Panc1 (cell line): ENCODE measurements around the gene ZBTB37. TPM values are rescaled to one million over a fixed set of nuclear protein-coding genes. Genes with fewer than 3 reads are reported as not detected.

Experiments used
- ATAC-seq: fragments of 200-7000 bp; cut with Tn5 transposase; 2 replicates; pipeline ENCODE4 v1.9.1; 2020; ENCODE audit warnings: mild to moderate bottlenecking, moderate library complexity
- BruUV-seq: library from RNA; stranded (reverse); fragments of 400-500 nt; replicated peaks from 2 replicates; lab custom pipeline; 2021; lab: Mats Ljungman, UMichigan
- CTCF ChIA-PET: fragments of 300-600 bp; sonication (Branson Sonifier 250); formaldehyde crosslinking; loops from one replicate; lab custom pipeline; 2022; ENCODE audit warnings: antibody characterized with exemption; lab: Charles Lee
- POLR2A ChIA-PET: fragments of 300-600 bp; sonication (Branson Sonifier 250); formaldehyde crosslinking; loops from one replicate; lab custom pipeline; 2022; ENCODE audit warnings: antibody characterized with exemption; lab: Charles Lee
- DNase-seq: peaks from one replicate; pipeline ENCODE4 v3.0.0-alpha.2; 2010; ENCODE audit warnings: low read depth, low spot score
- H3K27ac ChIP-seq: 2 replicates; pipeline ENCODE4 v1.5.1; 2011; ENCODE audit warnings: mild to moderate bottlenecking, low read length, inconsistent platforms
- H3K27me3 ChIP-seq: fragments of 200-500 bp; sonication (Bioruptor generic); 2 replicates; pipeline ENCODE4 v1.6.0; 2014; ENCODE audit warnings: low read length, inconsistent platforms; ENCODE audit not compliant: control insufficient read depth, insufficient read depth
- H3K36me3 ChIP-seq: fragments of 200-500 bp; sonication (Bioruptor generic); 2 replicates; pipeline ENCODE4 v1.5.1; 2014; ENCODE audit warnings: inconsistent platforms, mild to moderate bottlenecking, low read length, moderate library complexity; ENCODE audit not compliant: control insufficient read depth, insufficient read depth
- H3K4me1 ChIP-seq: 2 replicates; pipeline ENCODE4 v1.5.1; 2011; ENCODE audit warnings: inconsistent platforms, mild to moderate bottlenecking, low read length, moderate library complexity; ENCODE audit not compliant: control insufficient read depth, insufficient read depth
- H3K4me3 ChIP-seq, 2 experiments: 2 replicates each; pipeline ENCODE4 v1.5.1; 2011 to 2012; ENCODE audit warnings: low read depth in 2 of 2, low read length in 2 of 2, mild to moderate bottlenecking in 2 of 2, inconsistent platforms in 1 of 2, moderate library complexity in 1 of 2
- H3K9me3 ChIP-seq: fragments of 200-500 bp; sonication (Bioruptor generic); 2 replicates; pipeline ENCODE4 v1.5.1; 2014; ENCODE audit warnings: low read depth, mild to moderate bottlenecking, inconsistent platforms, low read length, moderate library complexity; ENCODE audit not compliant: control insufficient read depth, insufficient read depth
- CTCF ChIP-seq: fragments of 450-650 bp; IDR thresholded peaks from 2 replicates; pipeline ENCODE4 v1.5.1; 2017; ENCODE audit warnings: mild to moderate bottlenecking
- POLR2AphosphoS5 ChIP-seq: IDR thresholded peaks from 2 replicates; pipeline ENCODE4 v1.6.1; 2012; ENCODE audit warnings: mild to moderate bottlenecking, low read depth, low read length, moderate library complexity
- REST ChIP-seq, 2 experiments: IDR thresholded peaks; 2 replicates each; pipeline ENCODE4 v1.6.1; 2011 to 2012; ENCODE audit warnings: low read depth in 2 of 2, control low read depth in 1 of 2, low read length in 1 of 2, mild to moderate bottlenecking in 1 of 2, moderate library complexity in 1 of 2; ENCODE audit not compliant: insufficient read depth in 1 of 2
- SIN3A ChIP-seq: IDR thresholded peaks from 2 replicates; pipeline ENCODE4 v1.6.1; 2012; ENCODE audit warnings: low read depth, mild to moderate bottlenecking, low read length, moderate library complexity, borderline replicate concordance; ENCODE audit not compliant: insufficient read depth
- TCF7L2 ChIP-seq: IDR thresholded peaks from 2 replicates; pipeline ENCODE4 v1.6.1; 2011; ENCODE audit warnings: mild to moderate bottlenecking, low read depth, low read length, inconsistent platforms
- in situ Hi-C: cut with HindIII; loops from 2 replicates; pipeline ENCODE4 v1.10.0; 2016; ENCODE audit warnings: low sequenced_read_pairs, low pct_unique_long_range_greater_than_20kb
- intact Hi-C: fragments of 100-400 bp; cut with micrococcal nuclease; formaldehyde crosslinking; loops from one replicate; pipeline ENCODE4 v1.10.0; 2022; ENCODE audit not compliant: unreplicated experiment
- total RNA-seq: library from RNA; stranded (reverse); gene quantifications from one replicate; pipeline ENCODE4 v1.2.1, GENCODE V29; 2021; ENCODE audit not compliant: unreplicated experiment

ZBTB37 gene
- total RNA-seq, 1 experiment from 2014 or later: 11.6 TPM

GRCh38 chr1:173856014-173856413, 12.2 kb upstream of the ZBTB37 start:
- H3K27me3 ChIP-seq: no peaks in the 10 kb centered on the region
- CTCF ChIA-PET: no interaction called here
- no TSS peak for BruUV-seq
- ATAC-seq: no peak
- DNase-seq: no peak
- peaks cover 24% of the 10 kb centered on the region for H3K36me3 ChIP-seq
- in situ Hi-C loops (no loop called here), intact Hi-C loops (no loop called here)
- TF ChIP-seq REST (IDR thresholded peaks at IDR 0.05; ENCODE audit: insufficient read depth in 1 of 2, low read depth in 2 of 2, low read length in 1 of 2): no peak
- no peak for TF ChIP-seq TCF7L2
- no peak for TF ChIP-seq CTCF
- no peak for TF ChIP-seq SIN3A
- POLR2A ChIA-PET: no interaction called here
- no peak overlapping the region for H3K4me3 ChIP-seq
- no peaks in the 10 kb centered on the region for H3K9me3 ChIP-seq
- no peaks in the 10 kb centered on the region for H3K4me1 ChIP-seq
- H3K27ac ChIP-seq: no peak overlapping the region

- in situ Hi-C loops: no loop called here
Measured at GRCh38 chr1:173856903-173857302, 11.3 kb upstream of the ZBTB37 start.

More at GRCh38 chr1:173856903-173857302, 11.3 kb upstream of the ZBTB37 start:
- Histone ChIP-seq H3K4me3 (no peak overlapping the region), H3K36me3 (peaks cover 20% of the 10 kb centered on the region), H3K9me3 (no peaks in the 10 kb centered on the region), H3K27me3 (no peaks in the 10 kb centered on the region), H3K4me1 (no peaks in the 10 kb centered on the region), H3K27ac (no peak overlapping the region)
- BruUV-seq: no TSS peak
- ATAC-seq (no peak), DNase-seq (no peak)
- intact Hi-C loops: no loop called here
- ChIA-PET CTCF (no interaction called here), POLR2A (interaction anchor here (0.5 kb wide), 1 partner anchor 16 kb away, joined by 3 read pairs; no protein-coding TSS in a partner anchor)
- TF ChIP-seq CTCF (no peak), REST (IDR thresholded peaks at IDR 0.05; ENCODE audit: insufficient read depth in 1 of 2, low read depth in 2 of 2, low read length in 1 of 2) (no peak), SIN3A (no peak), POLR2AphosphoS5 (no peak), TCF7L2 (no peak)
